GM19372 (cell line): Measurements from ENCODE around the gene TRPC6.
"Not testable (repeated sequence)": the region's sequence is repeated elsewhere in the genome, so short reads cannot be mapped to it uniquely, and the experiment has no call there.

Experiments used
- ATAC-seq: cut with Tn5 transposase; IDR thresholded peaks from one replicate; pipeline ENCODE4 v1.9.1; 2021; ENCODE audit warnings: mild to moderate bottlenecking, low read depth, moderate library complexity; ENCODE audit not compliant: unreplicated experiment

The TRPC6 gene

DNA sequence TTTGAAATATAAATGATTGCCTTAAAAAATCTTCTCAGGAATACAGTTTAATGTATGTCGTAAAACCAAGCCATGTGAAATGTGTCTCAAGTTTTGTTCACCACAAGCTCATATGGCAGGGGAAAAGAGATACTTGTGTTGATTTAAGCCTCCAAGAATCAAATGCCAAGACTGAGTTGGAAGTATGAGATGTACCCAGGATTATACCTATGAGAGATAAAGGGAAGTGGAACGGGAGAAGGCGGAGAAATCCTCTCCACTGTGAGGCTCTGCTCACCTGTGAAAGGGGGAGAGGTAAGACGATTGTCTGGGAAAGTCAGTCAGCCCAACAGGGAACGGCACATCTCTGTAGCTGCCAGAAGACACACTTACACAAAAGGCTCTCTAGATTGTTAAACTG lies 124.8 kb downstream of the TRPC6 start:
- no peak for ATAC-seq

DNA sequence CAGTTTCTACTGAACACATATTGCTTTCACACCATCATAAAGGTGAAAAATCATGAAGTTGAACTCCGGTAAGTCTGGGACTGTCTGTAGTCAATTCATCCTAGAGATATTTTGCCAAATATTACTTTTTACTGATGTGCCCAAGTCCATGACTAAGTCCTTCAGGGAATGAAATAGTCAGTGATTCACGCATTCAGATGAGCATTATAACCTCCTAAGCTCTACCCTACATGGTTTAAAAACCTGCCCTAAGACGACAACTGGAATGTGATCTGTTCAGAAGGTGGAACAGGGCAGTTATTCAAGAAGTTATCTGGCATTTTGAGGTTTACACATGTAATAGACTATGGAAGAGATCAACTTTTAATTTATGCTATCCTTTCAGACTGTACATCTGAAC lies 125.6 kb downstream of the TRPC6 start:
- no peak for ATAC-seq

DNA sequence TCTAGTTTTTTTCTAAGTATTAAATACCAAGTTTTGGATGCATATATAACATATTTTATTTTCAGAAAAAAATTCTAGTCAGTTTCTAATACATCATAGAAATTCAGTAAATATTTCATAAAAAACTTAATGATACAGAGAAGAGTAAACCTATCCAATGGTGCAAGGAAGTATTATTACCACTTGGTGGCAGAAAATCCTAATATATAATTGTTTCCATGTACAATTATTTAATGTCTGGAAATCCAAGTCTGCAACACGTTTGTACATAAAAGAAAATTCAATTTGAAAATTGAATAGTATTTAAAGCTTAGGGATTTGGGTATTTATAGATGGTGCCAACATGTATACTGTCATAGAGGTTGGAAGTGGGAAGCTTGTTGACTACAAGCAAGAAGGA lies 127.0 kb downstream of the TRPC6 start:
- no peak for ATAC-seq

DNA sequence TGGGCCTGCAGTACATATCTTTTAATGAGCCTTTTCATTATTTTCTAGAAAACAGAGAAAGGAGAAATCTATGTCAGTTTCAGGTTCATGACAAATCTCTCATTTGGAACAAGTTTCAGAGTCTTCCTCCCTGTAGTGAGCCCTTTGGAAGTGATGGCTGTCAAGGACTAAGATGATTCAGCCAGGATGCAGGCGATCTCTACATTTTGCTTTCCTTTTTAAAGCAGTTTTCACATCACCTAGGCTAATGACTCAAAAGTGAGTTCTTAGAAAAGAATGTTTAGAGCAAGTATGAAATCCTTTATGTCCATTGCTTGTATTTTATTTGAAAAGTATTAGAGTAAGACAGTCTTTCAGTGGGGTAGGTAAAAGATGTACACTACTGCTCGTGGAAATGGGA lies 130.1 kb downstream of the TRPC6 start:
- ATAC-seq, result no peak

DNA sequence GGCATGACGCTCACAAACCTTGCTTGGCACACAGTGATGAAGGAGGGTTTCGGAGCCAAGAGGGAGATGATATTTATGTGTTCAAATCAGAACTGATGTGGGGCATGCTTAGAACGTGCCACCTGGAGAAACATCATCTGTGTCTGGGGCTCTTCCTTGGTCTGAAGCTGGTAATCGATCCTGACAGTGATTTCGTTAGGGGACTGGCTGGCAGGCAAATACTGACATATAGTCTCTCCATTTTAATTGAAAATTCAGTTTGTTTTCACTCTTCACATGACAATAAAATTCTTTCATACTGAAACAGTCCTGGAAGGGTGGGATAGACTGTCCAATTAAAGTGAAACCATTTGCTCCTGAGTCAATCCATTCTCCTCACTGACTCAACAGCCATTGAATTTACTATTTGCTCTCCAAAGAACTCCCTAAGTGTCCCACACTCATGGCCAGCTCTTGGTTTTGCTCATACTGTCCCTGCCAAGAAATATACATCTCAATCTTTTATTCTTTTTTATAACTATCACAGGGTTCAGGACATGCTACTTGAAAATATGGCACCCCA lies 134.8 kb downstream of the TRPC6 start:
- ATAC-seq, result no peak

DNA sequence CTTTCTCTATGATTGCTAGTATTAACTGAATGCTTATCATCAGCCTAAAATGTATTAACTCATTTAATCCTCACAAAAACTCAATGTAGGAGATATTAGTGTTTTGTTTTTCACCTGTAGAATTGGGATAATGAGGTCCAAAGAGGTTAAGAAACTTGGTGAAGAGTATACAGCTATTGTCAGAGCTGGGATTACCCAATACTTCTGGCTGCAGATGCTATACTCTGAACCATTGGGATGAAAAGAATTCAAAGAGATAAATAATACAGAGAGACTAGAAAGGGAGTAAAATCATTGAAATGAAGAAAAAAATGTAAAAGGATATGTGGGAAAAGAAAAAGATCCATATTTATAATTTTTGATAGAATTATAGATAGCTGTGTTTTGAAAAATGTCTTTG lies 137.1 kb downstream of the TRPC6 start:
- ATAC-seq, result no peak

DNA sequence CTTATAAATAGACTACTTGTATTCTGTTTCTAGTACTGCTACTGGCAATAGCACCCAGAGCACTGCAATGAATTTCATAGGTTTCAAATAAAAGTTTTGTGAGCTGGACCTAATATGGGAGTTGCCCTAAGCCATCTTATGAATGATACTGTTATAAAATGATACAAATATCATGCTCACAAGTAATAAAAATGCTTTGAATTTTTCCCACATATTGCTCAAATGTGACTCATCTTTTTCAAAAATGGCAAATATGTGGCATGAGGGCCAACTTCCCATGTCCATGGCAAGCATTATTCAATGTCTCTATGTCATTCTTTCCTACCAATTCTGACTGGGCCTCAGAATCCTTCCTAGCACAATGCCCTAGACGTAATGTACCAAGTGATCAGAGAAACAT lies 137.6 kb downstream of the TRPC6 start:
- ATAC-seq, result no peak

DNA sequence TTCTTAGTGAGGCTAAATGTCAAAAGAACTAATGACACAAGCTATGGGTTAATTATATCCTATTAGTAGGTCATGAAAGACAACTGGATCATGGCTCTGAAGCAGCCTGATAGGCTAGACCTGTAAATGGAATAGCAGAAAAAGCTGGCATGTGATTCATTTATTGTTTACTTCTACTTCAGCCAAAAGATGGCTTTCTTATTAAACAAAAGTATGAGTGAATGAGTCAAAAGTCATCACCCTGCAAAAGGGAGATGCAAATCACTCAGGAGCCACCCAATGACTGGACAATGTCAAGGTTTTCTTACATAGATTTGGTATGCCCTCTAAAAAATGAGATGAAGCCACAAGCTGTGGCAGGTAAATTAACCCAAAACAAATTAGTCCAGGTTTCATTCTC lies 138.0 kb downstream of the TRPC6 start:
- ATAC-seq, result no peak

DNA sequence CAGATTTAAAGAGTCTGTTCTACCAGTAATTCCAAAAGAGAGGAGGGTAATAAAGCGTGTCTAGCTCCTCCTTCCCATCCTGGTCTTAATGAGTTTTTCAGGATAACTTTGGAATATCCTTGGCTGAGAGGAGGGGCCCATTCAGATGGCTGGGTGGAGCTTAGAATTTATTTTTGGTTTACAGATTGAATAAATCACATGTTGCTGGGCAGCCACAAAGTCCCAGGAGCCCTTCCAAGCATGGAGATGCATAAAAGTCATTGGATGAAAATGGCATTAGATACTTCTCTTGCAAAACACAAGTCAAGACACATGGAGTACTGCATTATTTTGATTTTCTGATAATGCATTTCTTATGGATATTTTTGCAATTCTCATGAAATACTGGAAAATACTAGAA lies 139.0 kb downstream of the TRPC6 start:
- no peak for ATAC-seq

DNA sequence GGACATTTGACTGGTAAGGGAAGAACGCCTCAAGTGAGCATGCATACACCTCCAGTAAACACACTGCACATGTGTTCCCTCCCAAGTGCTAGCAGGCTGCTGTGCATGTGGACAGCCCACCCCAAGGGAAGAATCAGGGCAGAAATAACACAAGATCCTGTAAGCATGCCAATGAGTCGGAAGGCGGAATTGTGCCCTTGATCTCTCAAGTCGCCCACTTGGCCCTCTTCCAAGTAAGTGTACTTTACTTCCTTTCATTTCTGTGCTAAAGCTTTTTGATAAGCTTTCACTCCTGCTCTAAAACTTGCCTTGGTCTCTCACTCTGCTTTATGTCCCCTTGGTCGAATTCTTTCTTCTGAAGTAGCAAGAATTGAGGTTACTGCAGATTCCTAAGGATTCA lies 139.6 kb downstream of the TRPC6 start:
- ATAC-seq, result no peak

DNA sequence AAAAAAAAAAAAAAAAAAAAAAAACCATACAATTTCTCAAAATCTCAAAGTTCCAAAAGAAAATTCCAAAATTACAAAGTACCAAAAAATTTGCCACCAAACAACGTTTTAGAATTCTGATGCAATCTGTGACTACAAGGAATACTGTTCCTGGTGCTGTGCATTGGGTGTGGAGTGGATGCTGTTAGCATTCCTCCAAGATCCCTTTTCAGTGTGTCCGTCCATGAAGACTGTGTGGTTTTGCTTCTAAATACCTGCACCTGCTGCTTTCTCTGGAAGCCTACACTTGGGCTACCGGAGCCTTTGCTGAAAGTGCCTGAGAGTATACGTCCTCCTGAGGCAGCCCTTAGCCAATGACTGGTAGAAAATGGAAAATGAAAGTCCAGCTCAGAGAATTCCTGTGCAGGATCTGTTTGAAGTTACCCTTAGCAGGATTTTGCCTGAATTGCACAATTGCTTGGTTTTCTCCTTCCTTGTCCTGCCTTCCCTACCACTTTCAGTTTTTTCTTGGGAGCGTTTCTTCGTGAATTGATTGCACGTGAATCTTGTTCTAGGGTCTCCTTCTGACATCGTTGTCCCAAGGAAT lies 140.8 kb downstream of the TRPC6 start:
- ATAC-seq, result no peak

DNA sequence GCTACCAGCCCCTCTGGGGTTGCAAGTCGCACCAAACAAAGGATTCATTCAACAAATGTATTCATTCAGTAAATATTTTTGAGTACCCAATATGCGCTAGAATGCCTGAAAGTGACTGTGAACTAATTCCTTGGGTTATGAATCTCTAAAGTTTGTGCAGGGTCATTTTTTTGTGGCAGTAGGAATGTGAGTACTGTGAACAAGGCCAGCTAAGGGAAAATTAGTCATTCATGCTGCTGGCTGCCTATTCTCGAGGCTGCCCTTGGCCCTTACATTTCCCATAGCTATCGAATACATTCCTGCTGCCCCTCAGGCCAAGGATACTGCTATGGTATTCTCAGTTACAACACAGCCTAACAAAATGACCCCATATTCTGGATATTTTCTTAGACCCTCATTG lies 141.6 kb downstream of the TRPC6 start:
- no peak for ATAC-seq

DNA sequence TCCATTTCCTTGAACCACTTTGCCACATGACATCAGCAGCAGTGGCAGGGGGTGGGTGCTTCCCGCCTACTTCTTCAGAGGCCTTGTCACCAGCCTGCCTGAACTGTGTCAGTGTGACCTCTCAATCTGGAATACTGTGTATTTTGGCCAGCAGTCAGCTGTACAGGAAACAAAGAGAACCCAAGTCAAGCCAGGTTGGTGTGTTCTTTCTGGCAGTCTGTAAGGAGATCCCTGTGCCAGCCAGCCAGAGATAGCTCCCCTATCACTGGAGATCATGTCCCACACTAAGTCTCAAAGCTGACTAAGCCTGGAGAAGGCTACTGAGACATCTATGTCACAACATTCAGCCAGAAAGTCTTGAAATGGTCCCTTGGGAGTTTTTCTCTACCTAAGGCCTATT lies 142.1 kb downstream of the TRPC6 start:
- ATAC-seq, result no peak

DNA sequence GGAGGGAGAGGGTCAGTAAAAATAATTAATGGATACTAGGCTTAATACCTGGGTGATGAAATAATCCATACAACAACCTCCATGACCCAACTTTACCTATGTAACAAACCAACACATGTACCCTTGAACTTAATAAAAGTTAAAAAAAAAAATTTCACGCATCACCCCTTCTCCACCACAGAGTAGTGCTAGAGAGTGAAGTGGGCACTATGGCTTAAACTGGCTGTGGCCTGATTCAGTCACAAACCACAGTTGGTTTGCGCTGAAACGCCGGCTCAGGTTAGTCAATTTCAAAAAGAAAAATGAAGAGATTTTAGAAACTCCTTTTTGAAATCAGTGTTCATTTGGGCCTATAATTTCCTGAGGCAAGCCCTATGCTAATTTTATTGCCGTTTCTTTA lies 144.3 kb downstream of the TRPC6 start:
- ATAC-seq, result no peak

DNA sequence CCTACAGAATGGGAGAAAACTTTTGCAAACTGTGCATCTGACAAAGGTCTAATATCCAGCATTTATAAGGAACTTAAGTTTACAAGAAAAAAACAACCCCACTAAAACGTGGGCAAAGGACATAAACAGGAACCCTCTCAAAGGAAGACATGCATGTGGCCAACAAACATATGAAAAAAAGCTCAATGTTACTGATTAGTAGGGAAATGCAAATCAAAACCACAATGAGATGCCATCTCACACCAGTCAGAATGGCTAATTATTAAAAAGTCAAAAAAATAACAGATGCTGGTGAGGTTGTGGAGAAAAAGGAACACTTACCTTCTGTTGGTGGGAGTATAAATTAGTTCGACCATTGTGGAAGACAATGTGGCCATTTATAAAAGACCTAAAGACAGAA lies 145.1 kb downstream of the TRPC6 start:
- not testable (repeated sequence) for ATAC-seq

DNA sequence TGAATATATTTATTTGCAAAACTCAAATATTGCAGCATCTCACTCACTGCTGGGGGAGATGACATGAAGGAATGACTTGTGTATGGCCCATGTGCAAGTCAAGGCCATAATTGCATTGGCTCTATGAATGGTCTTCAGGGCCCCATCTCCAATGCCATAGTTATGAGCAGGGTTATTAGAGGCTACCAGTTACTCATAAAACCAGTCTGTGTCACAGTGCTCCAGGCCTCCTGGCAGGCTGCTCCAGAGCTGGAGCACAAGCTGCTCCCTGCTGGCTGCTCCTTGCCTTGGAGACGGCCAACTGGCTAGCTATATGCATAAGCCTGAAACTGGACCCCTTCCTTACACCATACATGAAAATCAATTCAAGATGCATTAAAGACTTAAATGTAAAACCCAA lies 145.7 kb downstream of the TRPC6 start:
- no peak for ATAC-seq

DNA sequence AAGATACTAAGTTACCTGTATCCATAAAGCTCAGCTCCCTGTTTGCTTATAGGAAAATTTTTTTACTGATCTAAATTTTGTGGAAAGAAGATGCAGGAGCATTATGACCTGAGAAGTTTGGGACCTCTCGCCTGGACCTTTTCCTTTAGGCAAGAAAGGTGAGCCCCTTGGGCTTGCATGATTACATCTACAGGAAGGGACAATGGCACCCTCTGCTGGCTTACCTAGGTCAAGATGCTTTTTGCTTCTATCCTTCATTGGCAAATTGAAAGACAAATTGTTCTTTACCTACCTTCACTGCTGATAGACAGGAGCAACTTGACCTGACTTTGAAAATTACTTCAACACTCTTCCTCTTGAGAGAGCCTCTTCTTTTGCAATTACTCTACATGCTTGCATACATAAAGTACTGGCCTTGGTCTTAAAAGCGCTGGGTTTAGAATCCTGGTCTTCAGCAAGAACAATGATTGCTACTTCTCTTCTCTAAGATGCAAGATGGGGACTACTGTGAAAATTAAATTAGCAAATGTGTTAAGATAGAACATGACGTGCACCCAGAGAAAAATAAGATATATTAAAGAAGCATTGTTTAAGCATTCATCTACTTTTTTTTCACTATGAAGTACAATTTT lies 147.2 kb downstream of the TRPC6 start:
- no peak for ATAC-seq

DNA sequence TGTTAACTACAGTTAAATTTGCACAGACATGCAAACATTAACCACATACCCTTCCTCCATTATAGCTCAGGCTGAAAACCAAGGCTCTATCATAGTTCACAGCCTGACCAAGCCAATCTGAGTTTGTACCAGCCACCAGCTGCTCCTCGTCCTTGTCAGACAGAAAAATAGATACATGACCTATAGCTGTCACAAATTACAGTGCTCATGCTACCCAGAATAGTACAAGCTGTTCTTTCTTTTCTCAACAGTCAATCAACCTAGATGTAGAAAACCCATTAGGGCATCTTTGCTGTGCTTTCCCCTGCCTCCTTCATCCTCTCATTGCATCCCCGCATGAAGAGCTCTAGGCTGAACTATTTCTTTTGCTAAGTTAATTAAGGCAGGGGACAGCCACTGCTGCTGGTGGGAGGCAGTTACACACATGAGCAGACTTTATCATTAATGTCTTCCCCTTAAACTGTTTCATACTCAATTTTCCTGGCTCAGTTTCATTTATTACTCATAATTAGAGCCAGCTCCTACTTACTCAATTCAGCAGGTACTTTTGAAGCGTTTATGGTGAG lies 148.3 kb downstream of the TRPC6 start:
- ATAC-seq, result no peak

DNA sequence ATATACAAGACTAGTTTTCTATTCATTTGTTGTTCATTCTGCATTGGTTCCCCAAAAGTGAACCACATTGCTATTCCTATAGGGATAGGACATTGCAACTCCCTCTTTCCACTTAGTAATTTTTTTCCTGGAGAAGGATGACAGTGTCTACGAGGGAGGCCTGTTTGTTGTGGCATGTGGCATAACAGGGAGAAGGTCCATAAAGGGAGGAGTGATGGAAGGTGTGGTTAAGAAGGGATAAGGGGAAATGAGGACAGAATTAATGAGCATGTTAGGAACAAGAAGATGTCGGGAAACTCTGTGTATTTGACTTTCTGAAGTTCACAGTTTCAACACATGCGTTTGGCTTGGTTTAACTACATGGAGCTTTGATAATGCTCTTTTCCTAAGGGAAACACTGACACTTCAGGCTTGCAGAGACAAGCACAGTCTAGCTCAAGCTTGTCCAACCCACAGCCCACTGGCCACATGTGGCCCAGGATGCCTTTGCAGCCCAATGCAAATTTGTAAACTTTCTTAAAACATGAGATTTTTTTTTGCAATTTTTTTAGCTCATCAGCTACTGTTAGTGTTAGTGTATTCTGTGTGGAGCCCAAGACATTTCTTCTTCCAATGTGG lies 149.7 kb downstream of the TRPC6 start:
- no peak for ATAC-seq

DNA sequence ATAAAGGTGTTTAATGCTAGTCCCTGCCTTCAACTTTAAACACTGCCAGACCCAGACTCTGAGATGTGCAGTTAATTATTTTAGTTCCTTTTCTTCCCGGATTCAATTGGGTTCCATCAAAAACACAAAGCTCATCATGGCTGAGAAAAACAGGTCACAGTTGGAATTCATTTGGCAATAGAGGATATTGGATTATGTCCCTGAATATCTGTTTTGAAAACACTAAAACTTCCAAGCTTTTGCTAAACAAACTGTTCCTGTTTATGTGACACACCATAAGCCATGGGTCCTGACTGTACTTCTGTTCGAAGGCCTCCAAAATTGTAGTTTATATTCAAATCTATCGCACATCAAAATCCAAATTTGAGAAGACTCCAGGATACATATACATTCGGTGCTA lies 150.7 kb downstream of the TRPC6 start:
- ATAC-seq, result no peak

DNA sequence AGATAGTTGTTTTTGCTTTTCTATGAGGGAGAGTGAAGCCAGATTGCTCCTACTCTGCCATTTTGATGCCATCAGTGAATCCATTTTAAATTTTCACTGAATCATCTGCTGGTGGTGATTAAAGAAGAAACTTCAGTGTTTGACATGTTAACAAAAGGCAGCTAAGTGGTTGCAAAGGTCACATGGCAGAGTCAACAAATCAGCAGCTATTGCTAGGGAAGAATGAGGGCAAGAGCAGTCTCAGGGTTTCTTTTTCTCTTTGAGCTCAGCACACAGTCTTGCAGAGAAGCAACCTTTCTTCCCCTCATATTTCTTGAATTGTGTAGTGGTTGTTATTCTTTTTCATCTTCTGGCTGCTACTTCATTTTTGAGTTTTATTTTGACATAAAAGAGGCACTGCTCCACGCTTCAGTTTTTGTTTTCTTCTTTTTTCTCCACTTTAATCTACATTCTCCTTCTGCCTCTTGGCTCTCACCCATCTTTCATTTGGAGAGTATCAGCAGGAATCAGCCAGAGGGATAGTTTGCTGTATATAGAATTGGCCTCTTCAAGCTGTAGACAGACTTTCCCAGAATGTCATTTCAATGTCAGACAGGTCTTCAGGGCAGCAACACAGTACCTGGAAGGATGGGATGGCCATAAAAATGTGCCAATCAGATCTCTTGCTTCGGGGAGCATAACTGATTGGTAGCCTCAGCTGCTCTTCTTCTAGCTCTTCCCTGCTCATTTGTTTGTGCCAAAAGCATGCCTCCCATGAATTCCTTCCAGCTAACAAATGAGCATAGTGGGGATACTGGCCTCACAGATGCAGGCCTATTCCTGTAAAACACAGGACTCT lies 153.9 kb downstream of the TRPC6 start:
- no peak for ATAC-seq
